Astrocyte of the spinal cord (primary cell): ENCODE measurements around the gene PSMB7.

Source experiments
- DNase-seq: peaks from one replicate; pipeline ENCODE4 v3.0.0; 2011; ENCODE audit warnings: low read depth, low spot score
- H3K4me3 ChIP-seq: 2 replicates; pipeline ENCODE4 v1.5.1; 2011; ENCODE audit warnings: low read depth, mild to moderate bottlenecking, low read length, moderate library complexity
- CTCF ChIP-seq: IDR thresholded peaks from 2 replicates; pipeline ENCODE4 v1.5.1; 2012; ENCODE audit warnings: low read depth, mild to moderate bottlenecking, low read length, inconsistent platforms
- in situ Hi-C: cut with HindIII; loops from 2 replicates; pipeline ENCODE4 v1.10.0; 2017; ENCODE audit warnings: low sequenced_read_pairs

The PSMB7 gene

GRCh38 chr9:124350494-124351263 is 64.6 kb downstream of the PSMB7 start:
- TF ChIP-seq CTCF = no peak
- no peak overlapping the region for H3K4me3 ChIP-seq
- no peak for DNase-seq
- in situ Hi-C loops = no loop called here

GRCh38 chr9:124349675-124350493 is 65.4 kb downstream of the PSMB7 start:
- H3K4me3 ChIP-seq = no peak overlapping the region
- no peak for TF ChIP-seq CTCF
- in situ Hi-C loops = no loop called here
- DNase-seq = no peak

GRCh38 chr9:124349267-124349666 is 66.0 kb downstream of the PSMB7 start:
- in situ Hi-C loops = no loop called here
- DNase-seq = no peak
- no peak overlapping the region for H3K4me3 ChIP-seq
- TF ChIP-seq CTCF = no peak

GRCh38 chr9:124348831-124349230 is 66.4 kb downstream of the PSMB7 start:
- H3K4me3 ChIP-seq = no peak overlapping the region
- in situ Hi-C loops = no loop called here
- no peak for TF ChIP-seq CTCF
- DNase-seq = no peak

- TF ChIP-seq CTCF = no peak
- H3K4me3 ChIP-seq = no peak overlapping the region
- in situ Hi-C loops = no loop called here
These were observed 66.9 kb downstream of the PSMB7 start for GRCh38 chr9:124348363-124348762.

GRCh38 chr9:124347968-124348358 is 67.3 kb downstream of the PSMB7 start:
- TF ChIP-seq CTCF = no peak
- DNase-seq = no peak
- no peak overlapping the region for H3K4me3 ChIP-seq
- in situ Hi-C loops = no loop called here

More at GRCh38 chr9:124348363-124348762, 66.9 kb downstream of the PSMB7 start:
- no peak for DNase-seq
